Gastrocnemius medialis (tissue), 4 donors: ENCODE measurements around the gene CCN6. TPM values are rescaled to one million over a fixed set of nuclear protein-coding genes. Genes with fewer than 3 reads are reported as not detected.

ENCODE experiments used
- ATAC-seq, 2 donors: fragments of 150-250 bp; one replicate each; pipeline ENCODE4 v1.9.1; 2016
- DNase-seq, 2 donors: peaks; one replicate each; pipeline ENCODE4 v3.0.0-alpha.2; 2019
- H3K27ac ChIP-seq, 4 donors: fragments of 200-600 bp; sonication (generic); 1 replicate in 1 of 4; 2 replicates in 3 of 4; pipeline ENCODE4 v1.5.1; 2016 to 2018; ENCODE audit warnings: mild to moderate bottlenecking in 2 of 4, moderate library complexity in 1 of 4
- H3K27me3 ChIP-seq, 3 donors: fragments of 200-600 bp; sonication (generic) in 2 of 3; 1 replicate in 1 of 3; 2 replicates in 2 of 3; pipeline versions ENCODE4 v1.5.1 to v1.6.0; 2016 to 2019; ENCODE audit warnings: mild to moderate bottlenecking in 1 of 3, moderate library complexity in 1 of 3
- H3K36me3 ChIP-seq, 2 donors: fragments of 200-600 bp; sonication (generic) in 1 of 2; one replicate each; pipeline ENCODE4 v1.5.1; 2017 to 2018
- H3K4me1 ChIP-seq, 2 donors: fragments of 200-600 bp; sonication (generic) in 1 of 2; one replicate each; pipeline ENCODE4 v1.5.1; 2016 to 2017; ENCODE audit warnings: mild to moderate bottlenecking in 2 of 2
- H3K4me3 ChIP-seq, 4 donors: fragments of 200-600 bp; sonication (generic) in 3 of 4; 1 replicate in 1 of 4; 2 replicates in 3 of 4; pipeline ENCODE4 v1.5.1; 2016 to 2019; ENCODE audit warnings: mild to moderate bottlenecking in 2 of 4
- H3K9me3 ChIP-seq, 3 donors: fragments of 200-600 bp; sonication (generic) in 2 of 3; 1 replicate in 1 of 3; 2 replicates in 2 of 3; pipeline ENCODE4 v1.5.1; 2016 to 2019
- POLR2A ChIP-seq, 2 donors: fragments of 450-650 bp; IDR thresholded peaks; one replicate each; pipeline ENCODE4 v1.6.1; 2017; ENCODE audit warnings: antibody characterized with exemption in 2 of 2, mild to moderate bottlenecking in 2 of 2, moderate library complexity in 2 of 2
- in situ Hi-C, 4 donors: fragments of 200-750 bp; cut with MboI; loops; one replicate each; pipeline versions ENCODE4 v1.15.0 to v1.8.0; 2017; ENCODE audit warnings: low sequenced_read_pairs in 4 of 4
- intact Hi-C: fragments of 100-400 bp; cut with DNase I; formaldehyde crosslinking; loops from one replicate; pipeline ENCODE4 v1.15.1; 2023; ENCODE audit warnings: low total_unique reads
- total RNA-seq, 4 donors: library from RNA; depleted of rRNA; stranded (reverse); fragments of >200 nt; gene quantifications; one replicate each; pipeline versions ENCODE4 v1.1.0 to v1.2.3, GENCODE V29; 2016
- TF ChIP-seq, protein P1 (sequence below), 5 experiments: fragments of 450-650 bp in 3 of 5; fragments of 200-600 bp in 2 of 5; sonication (generic) in 2 of 5; IDR thresholded peaks in 4 of 5; conservative IDR thresholded peaks in 1 of 5; 1 replicate in 4 of 5; 2 replicates in 1 of 5; pipeline ENCODE4 v1.5.1; 2016 to 2019; ENCODE audit warnings: antibody characterized with exemption in 5 of 5, mild to moderate bottlenecking in 3 of 5, moderate library complexity in 3 of 5

CCN6 gene
- total RNA-seq, 4 donors from 2014 or later: not detected

DNA sequence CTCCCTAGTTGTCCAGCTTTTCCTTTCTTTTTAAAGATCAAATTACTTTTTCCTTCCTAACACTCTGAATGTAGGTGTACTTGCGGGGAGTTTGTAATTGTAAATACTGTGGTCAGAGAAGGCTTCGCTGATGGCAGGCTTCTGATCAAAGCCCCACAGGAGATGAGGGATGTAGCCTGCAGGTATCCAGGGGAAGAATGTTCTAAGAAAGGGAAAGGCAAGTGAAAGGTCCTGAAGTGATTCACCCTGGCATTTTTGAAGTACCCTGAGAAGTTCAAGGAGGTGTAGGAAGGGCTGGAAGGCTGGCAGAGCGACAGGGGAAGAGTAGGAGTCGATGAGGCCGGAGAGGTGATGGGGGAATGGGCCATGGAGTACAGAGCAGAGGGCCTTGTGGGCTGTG is 38.2 kb upstream of the CCN6 start:
- ATAC-seq (no peak), DNase-seq (no peak)
- Histone ChIP-seq H3K9me3 (no peaks in the 10 kb centered on the region), H3K36me3 (no peaks in the 10 kb centered on the region), H3K4me1 (peaks cover 26 to 29% of the 10 kb centered on the region in 2 donors), H3K4me3 (no peak overlapping the region), H3K27ac (peak overlapping the region; percentile 10 to 65 (median 28)), H3K27me3 (no peaks in the 10 kb centered on the region)
- in situ Hi-C loops (no loop called here), intact Hi-C loops (no loop called here)
- TF ChIP-seq POLR2A (IDR thresholded peaks at IDR 0.05): no peak
- TF ChIP-seq, protein P1, sequence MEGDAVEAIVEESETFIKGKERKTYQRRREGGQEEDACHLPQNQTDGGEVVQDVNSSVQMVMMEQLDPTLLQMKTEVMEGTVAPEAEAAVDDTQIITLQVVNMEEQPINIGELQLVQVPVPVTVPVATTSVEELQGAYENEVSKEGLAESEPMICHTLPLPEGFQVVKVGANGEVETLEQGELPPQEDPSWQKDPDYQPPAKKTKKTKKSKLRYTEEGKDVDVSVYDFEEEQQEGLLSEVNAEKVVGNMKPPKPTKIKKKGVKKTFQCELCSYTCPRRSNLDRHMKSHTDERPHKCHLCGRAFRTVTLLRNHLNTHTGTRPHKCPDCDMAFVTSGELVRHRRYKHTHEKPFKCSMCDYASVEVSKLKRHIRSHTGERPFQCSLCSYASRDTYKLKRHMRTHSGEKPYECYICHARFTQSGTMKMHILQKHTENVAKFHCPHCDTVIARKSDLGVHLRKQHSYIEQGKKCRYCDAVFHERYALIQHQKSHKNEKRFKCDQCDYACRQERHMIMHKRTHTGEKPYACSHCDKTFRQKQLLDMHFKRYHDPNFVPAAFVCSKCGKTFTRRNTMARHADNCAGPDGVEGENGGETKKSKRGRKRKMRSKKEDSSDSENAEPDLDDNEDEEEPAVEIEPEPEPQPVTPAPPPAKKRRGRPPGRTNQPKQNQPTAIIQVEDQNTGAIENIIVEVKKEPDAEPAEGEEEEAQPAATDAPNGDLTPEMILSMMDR (IDR thresholded peaks at IDR 0.05 in 4 of 5, conservative IDR thresholded peaks at IDR 0.05 in 1 of 5): no peak

DNA sequence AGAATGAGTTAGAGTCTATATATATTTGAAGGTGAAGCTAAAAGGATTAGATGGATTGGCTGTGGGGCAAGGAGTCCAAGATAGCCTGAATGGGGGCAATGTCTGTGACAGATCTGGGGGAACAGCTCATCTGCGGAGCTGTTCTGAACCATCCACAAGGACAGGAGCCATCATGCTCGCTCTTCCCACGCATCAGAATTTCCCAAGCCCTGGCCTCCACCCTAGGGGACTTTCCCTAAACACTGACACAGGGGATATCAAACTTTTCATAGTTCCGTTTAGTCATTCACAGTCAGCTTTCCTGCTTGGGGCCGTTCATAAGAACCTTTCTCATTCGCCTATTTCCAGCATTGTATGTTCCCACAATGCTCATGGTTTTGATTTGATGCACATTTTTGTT is 37.6 kb upstream of the CCN6 start:
- Histone ChIP-seq H3K27ac (peak overlapping the region in 3 of 4 donors; percentile 21 to 65 (median 36)), H3K36me3 (no peaks in the 10 kb centered on the region), H3K9me3 (no peaks in the 10 kb centered on the region), H3K4me3 (no peak overlapping the region), H3K4me1 (peaks cover 26 to 29% of the 10 kb centered on the region in 2 donors), H3K27me3 (no peaks in the 10 kb centered on the region)
- ATAC-seq (peak in 1 of 2 donors; percentile 55), DNase-seq (peak in 1 of 2 donors; percentile 41)
- in situ Hi-C loops (no loop called here), intact Hi-C loops (no loop called here)
- TF ChIP-seq, protein P1 (IDR thresholded peaks at IDR 0.05 in 4 of 5, conservative IDR thresholded peaks at IDR 0.05 in 1 of 5): no peak
- no peak for TF ChIP-seq POLR2A (IDR thresholded peaks at IDR 0.05)

- ATAC-seq (no peak), DNase-seq (no peak)
- no peaks in the 10 kb centered on the region for H3K27me3 ChIP-seq
- no peak overlapping the region for H3K4me3 ChIP-seq
- intact Hi-C loops (no loop called here), in situ Hi-C loops (no loop called here)
- no peak for TF ChIP-seq POLR2A (IDR thresholded peaks at IDR 0.05)
- TF ChIP-seq, protein P1 (IDR thresholded peaks at IDR 0.05 in 4 of 5, conservative IDR thresholded peaks at IDR 0.05 in 1 of 5): no peak
- peaks cover 26 to 29% of the 10 kb centered on the region in 2 donors for H3K4me1 ChIP-seq
- H3K27ac ChIP-seq: peak overlapping the region in 1 of 4 donors; percentile 36
- H3K36me3 ChIP-seq: no peaks in the 10 kb centered on the region
- no peaks in the 10 kb centered on the region for H3K9me3 ChIP-seq
These were observed 36.7 kb upstream of the CCN6 start for GRCh38 chr6:112017169-112017568.

GRCh38 chr6:112017760-112018537 is 36.0 kb upstream of the CCN6 start:
- Histone ChIP-seq H3K9me3 (no peaks in the 10 kb centered on the region), H3K4me3 (no peak overlapping the region), H3K27me3 (no peaks in the 10 kb centered on the region), H3K36me3 (no peaks in the 10 kb centered on the region), H3K4me1 (peaks cover 26 to 29% of the 10 kb centered on the region in 2 donors), H3K27ac (peak overlapping the region in 3 of 4 donors; percentile 30 to 60 (median 55))
- intact Hi-C loops: loop anchor here (2.0 kb wide), 1 partner anchor 17 kb away; no protein-coding TSS in a partner anchor
- in situ Hi-C loops: no loop called here
- TF ChIP-seq, protein P1 (IDR thresholded peaks at IDR 0.05 in 4 of 5, conservative IDR thresholded peaks at IDR 0.05 in 1 of 5): no peak
- TF ChIP-seq POLR2A (IDR thresholded peaks at IDR 0.05): no peak
- DNase-seq (no peak), ATAC-seq (no peak)
